K562 (cell line): Measurements from ENCODE around the gene TTC9B. TPM values are rescaled to one million over a fixed set of nuclear protein-coding genes. Genes with fewer than 3 reads are reported as not detected.

Experiments
- ATAC-seq: fragments of 200-7000 bp; cut with Tn5 transposase; 3 replicates; pipeline ENCODE4 v1.9.1; 2020; ENCODE audit warnings: moderate library complexity
- BruUV-seq: library from RNA; stranded (reverse); fragments of 400-500 nt; replicated peaks from 2 replicates; lab custom pipeline; 2021; lab: Mats Ljungman, UMichigan
- CTCF ChIA-PET: fragments of 300-600 bp; formaldehyde crosslinking; extraction: SDS; loops from one replicate; lab custom pipeline; 2021; ENCODE audit warnings: low intra/inter-chr PET ratio; lab: Yijun Ruan, JAX
- POLR2A ChIA-PET: fragments of 300-600, 350-650 bp; sonication (Branson Sonifier 250); formaldehyde crosslinking; extraction: SDS; loops from one replicate; lab custom pipeline; 2021; ENCODE audit warnings: antibody characterized with exemption, inconsistent platforms; lab: Yijun Ruan, JAX
- DNase-seq, 4 experiments: peaks; one replicate each; pipeline versions ENCODE4 v3.0.0 to v3.0.0-alpha.2; 2011 to 2018; ENCODE audit warnings: low spot score in 3 of 4, mixed read lengths in 3 of 4; ENCODE audit errors: extremely low read depth in 1 of 4
- FAIRE-seq: peaks from 2 replicates; lab custom pipeline; 2011; peaks lifted over from hg19 to GRCh38; lab: Jason Lieb, UNC
- H2AFZ ChIP-seq: 2 replicates; pipeline ENCODE4 v1.6.0; 2011; ENCODE audit warnings: low read depth, low read length, control low read depth, inconsistent platforms
- H3K27ac ChIP-seq: fragments of 200-600 bp; 3 replicates; pipeline ENCODE4 v1.8.0; 2011; ENCODE audit warnings: low read depth, mild to moderate bottlenecking, control low read depth, inconsistent platforms, low read length, moderate library complexity, mixed read lengths; ENCODE audit errors: extremely low read depth
- H3K27me3 ChIP-seq, 2 experiments: fragments of 300-600 bp in 1 of 2; 2 replicates in 1 of 2; 3 replicates in 1 of 2; pipeline versions ENCODE4 v1.6.0 to v1.8.0; 2011; ENCODE audit warnings: inconsistent platforms in 2 of 2, low read length in 2 of 2, mild to moderate bottlenecking in 1 of 2, mixed read lengths in 1 of 2, moderate library complexity in 1 of 2; ENCODE audit not compliant: control insufficient read depth in 2 of 2, insufficient read depth in 2 of 2
- H3K36me3 ChIP-seq: fragments of 300-600 bp; 3 replicates; pipeline ENCODE4 v1.8.0; 2011; ENCODE audit warnings: mild to moderate bottlenecking, low read length, inconsistent platforms; ENCODE audit not compliant: control insufficient read depth, insufficient read depth
- H3K4me1 ChIP-seq, 2 experiments: fragments of 200-600 bp in 1 of 2; replicated peaks in 1 of 2; 2 replicates in 1 of 2; 3 replicates in 1 of 2; pipeline versions ENCODE4 v1.5.1 to v1.8.0; 2011; ENCODE audit warnings: inconsistent platforms in 2 of 2, low read length in 2 of 2, mild to moderate bottlenecking in 1 of 2, mixed read lengths in 1 of 2, moderate library complexity in 1 of 2; ENCODE audit not compliant: control insufficient read depth in 2 of 2, insufficient read depth in 2 of 2
- H3K4me2 ChIP-seq: 2 replicates; pipeline ENCODE4 v1.6.1; 2011; ENCODE audit warnings: low read length, control low read depth, inconsistent platforms, mixed read lengths; ENCODE audit not compliant: insufficient read depth
- H3K4me3 ChIP-seq: fragments of 200-600 bp; sonication (generic), shearing (Covaris generic); 2 replicates; pipeline ENCODE4 v1.5.1; 2016; ENCODE audit warnings: control low read depth, inconsistent platforms
- H3K79me2 ChIP-seq: fragments of 200-600 bp; 3 replicates; pipeline ENCODE4 v1.8.0; 2011; ENCODE audit warnings: low read length, inconsistent platforms; ENCODE audit not compliant: control insufficient read depth, insufficient read depth
- H3K9ac ChIP-seq, 2 experiments: 2 replicates each; pipeline versions ENCODE4 v1.6.0 to v1.6.1; 2011; ENCODE audit warnings: low read depth in 2 of 2, low read length in 2 of 2, control low read depth in 1 of 2, inconsistent platforms in 1 of 2, mild to moderate bottlenecking in 1 of 2, mixed read lengths in 1 of 2; ENCODE audit not compliant: insufficient read depth in 1 of 2
- H3K9me1 ChIP-seq: one replicate; pipeline ENCODE4 v1.6.0; 2011; ENCODE audit warnings: inconsistent platforms, mild to moderate bottlenecking, low read length, moderate library complexity; ENCODE audit not compliant: control insufficient read depth, insufficient read depth
- H3K9me3 ChIP-seq: replicated peaks from 2 replicates; pipeline ENCODE4 v1.5.1; 2011; ENCODE audit warnings: low read depth, low read length, inconsistent platforms; ENCODE audit not compliant: control insufficient read depth, insufficient read depth
- H4K20me1 ChIP-seq: replicated peaks from 2 replicates; pipeline ENCODE4 v1.6.1; 2011; ENCODE audit warnings: low read length, inconsistent platforms, mixed read lengths; ENCODE audit not compliant: control insufficient read depth, insufficient read depth
- ARID1B ChIP-seq: fragments of 450-650 bp; IDR thresholded peaks from 2 replicates; pipeline ENCODE4 v1.6.1; 2016; ENCODE audit warnings: antibody characterized with exemption, mild to moderate bottlenecking, inconsistent platforms
- ARID3B ChIP-seq: fragments of 250-450 bp; sonication (Bioruptor Pico); IDR thresholded peaks from 2 replicates; pipeline ENCODE4 v1.4.0; 2020; ENCODE audit warnings: borderline replicate concordance
- ATF1 ChIP-seq, 2 experiments: fragments of 450-650 bp in 1 of 2; IDR thresholded peaks; 2 replicates each; pipeline ENCODE4 v1.6.1; 2016; ENCODE audit warnings: missing compliant biosample characterization in 1 of 2, missing genetic modification characterization in 1 of 2
- BMI1 ChIP-seq: fragments of 150-350 bp; IDR thresholded peaks from 2 replicates; pipeline ENCODE4 v1.6.1; 2014; ENCODE audit warnings: low read length
- CREBBP ChIP-seq: IDR thresholded peaks from one replicate; pipeline ENCODE4 v1.6.1; 2012; ENCODE audit warnings: low read depth, mild to moderate bottlenecking, control low read depth, inconsistent platforms, low read length
- EGR1 ChIP-seq: fragments of 450-650 bp; conservative IDR thresholded peaks from 2 replicates; pipeline ENCODE4 v1.6.1; 2017; ENCODE audit warnings: mild to moderate bottlenecking
- NR4A1 ChIP-seq, 2 experiments: fragments of 250-450 bp in 1 of 2; fragments of 450-650 bp in 1 of 2; sonication (Bioruptor Pico) in 1 of 2; IDR thresholded peaks; 2 replicates each; pipeline versions ENCODE4 v1.4.0 to v1.6.1; 2016 to 2020; ENCODE audit warnings: mild to moderate bottlenecking in 2 of 2, missing compliant biosample characterization in 1 of 2, missing genetic modification characterization in 1 of 2, moderate library complexity in 1 of 2
- RAD51 ChIP-seq: fragments of 450-650 bp; IDR thresholded peaks from 2 replicates; pipeline ENCODE4 v1.7.1; 2016; ENCODE audit warnings: low read depth, mild to moderate bottlenecking, borderline replicate concordance
- RFX1 ChIP-seq: fragments of 450-650 bp; IDR thresholded peaks from 2 replicates; pipeline ENCODE4 v1.6.1; 2016; ENCODE audit warnings: mild to moderate bottlenecking, moderate library complexity
- RUNX1 ChIP-seq: sonication (generic); IDR thresholded peaks from 2 replicates; pipeline ENCODE4 v1.6.1; 2016; ENCODE audit warnings: antibody characterized with exemption, low read depth
- TCF7 ChIP-seq: sonication (generic); IDR thresholded peaks from 2 replicates; pipeline ENCODE4 v1.6.1; 2016; ENCODE audit warnings: antibody characterized with exemption, borderline replicate concordance
- ZNF140 ChIP-seq: fragments of 250-450 bp; sonication (Bioruptor Pico); IDR thresholded peaks from 2 replicates; pipeline ENCODE4 v1.8.0; 2021; ENCODE audit warnings: moderate library complexity, mild to moderate bottlenecking, inconsistent platforms
- ZNF655 ChIP-seq: fragments of 250-450 bp; sonication (Bioruptor Pico); IDR thresholded peaks from 2 replicates; pipeline ENCODE4 v1.5.0; 2021
- ZNF76 ChIP-seq: fragments of 250-450 bp; sonication (Bioruptor Pico); IDR thresholded peaks from 2 replicates; pipeline ENCODE4 v1.4.0; 2020; ENCODE audit warnings: mild to moderate bottlenecking, moderate library complexity, borderline replicate concordance
- WGBS: fragments of 100-300 bp; shearing (Covaris generic); methylation state at CpG from one replicate; pipeline ENCODE4 v1.1.6; 2016; ENCODE audit warnings: low coverage, mixed read lengths; ENCODE audit not compliant: insufficient coverage; ENCODE audit errors: missing lambda C conversion rate; 5-methylcytosine and 5-hydroxymethylcytosine counted together
- in situ Hi-C: fragments of 300-500 bp; cut with MboI; formaldehyde crosslinking; loops from 4 replicates; pipeline ENCODE4 v1.15.0; 2018; ENCODE audit warnings: inconsistent platforms, mixed read lengths
- intact Hi-C: fragments of 100-400 bp; cut with micrococcal nuclease; formaldehyde crosslinking; loops from 2 replicates; pipeline ENCODE4 v1.14.2; 2022
- polyA plus RNA-seq, 8 experiments: library from polyadenylated mRNA; depleted of rRNA in 4 of 8; stranded (reverse) in 5 of 8; unstranded in 3 of 8; fragments of >200 nt; fragmentation: Nextera tagmentation in 2 of 8; fragmentation: Illumina TruSeq in 1 of 8; extraction: Ambion mirVana in 2 of 8; extraction: Trizol in 1 of 8; gene quantifications; 2 replicates each; pipeline versions ENCODE4 v1.2.1 to v1.2.3, GENCODE V29; 2011 to 2014; ENCODE audit warnings: inconsistent platforms in 1 of 8, missing spikeins in 1 of 8
- total RNA-seq, 7 experiments: library from RNA; depleted of rRNA in 6 of 7; stranded (reverse); fragments of >200 nt in 6 of 7; fragmentation: Illumina TruSeq in 2 of 7; extraction: Trizol in 2 of 7; gene quantifications; 2 replicates each; pipeline versions ENCODE4 v1.2.1 to v1.2.3, GENCODE V29; 2011 to 2021; ENCODE audit warnings: low replicate concordance in 1 of 7
- TF ChIP-seq, protein P1 (sequence below): fragments of 250-450 bp; sonication (Bioruptor Pico); IDR thresholded peaks from 2 replicates; pipeline ENCODE4 v1.8.0; 2021; ENCODE audit warnings: moderate library complexity, mild to moderate bottlenecking, inconsistent platforms
- TF ChIP-seq, protein P2 (sequence below): IDR thresholded peaks from 3 replicates; pipeline ENCODE4 v1.6.1; 2011; ENCODE audit warnings: borderline replicate concordance, mild to moderate bottlenecking; ENCODE audit not compliant: insufficient read length, insufficient read depth

The TTC9B gene
- total and polyA plus RNA-seq, 9 of the 15 experiments (the other 6 are each of a cell fraction or from before 2014, with no cell fraction given): 0.06 to 0.14 TPM; not detected in 7

DNA sequence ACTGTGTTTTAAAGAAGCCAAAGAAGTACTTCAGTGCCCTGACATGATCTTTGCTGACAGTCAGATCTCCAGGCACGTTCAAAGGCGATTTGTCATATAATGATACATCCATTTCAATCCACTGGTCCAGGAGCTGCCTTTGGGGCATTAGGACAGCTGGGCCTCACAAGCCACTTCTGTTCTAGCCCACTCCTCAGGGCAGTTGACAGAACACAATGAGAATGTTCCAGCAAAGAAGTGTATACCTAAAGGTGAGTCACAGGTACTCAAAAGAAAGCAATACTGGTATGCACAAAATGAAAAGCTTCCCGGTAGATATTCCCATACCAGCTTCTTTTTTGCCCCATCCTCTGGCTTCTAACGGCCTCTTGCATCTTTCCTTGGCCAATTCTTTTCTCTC, 39.4 kb downstream of the TTC9B start:
- WGBS: 3% methylated on average over 4 of the region's 4 CpGs
- POLR2A ChIA-PET: interaction anchor here (1.1 kb wide), 2 partner anchors 8 to 13 kb away, joined by 3 read pairs; no protein-coding TSS in a partner anchor

More for the DNA sequence above, 39.4 kb downstream of the TTC9B start:
- H3K4me1 ChIP-seq: no peaks in the 10 kb centered on the region
- intact Hi-C loops (no loop called here), in situ Hi-C loops (no loop called here)
- DNase-seq (no peak), FAIRE-seq (no peak), ATAC-seq (no peak)
- CTCF ChIA-PET: no interaction called here
- no peak overlapping the region for H3K4me3 ChIP-seq
- peaks cover 8 to 13% of the 10 kb centered on the region in 2 experiments; a peak in 4 of 5 replicates for H3K27me3 ChIP-seq
- H2AFZ ChIP-seq: no peak overlapping the region
- no peak overlapping the region for H3K9ac ChIP-seq
- BruUV-seq: no TSS peak
- H3K79me2 ChIP-seq: no peaks in the 10 kb centered on the region
- H3K27ac ChIP-seq: no peak overlapping the region
- TF ChIP-seq NR4A1 (CRISPR knock-in tag; IDR thresholded peaks at IDR 0.05) (no peak), NR4A1 (tag; IDR thresholded peaks at IDR 0.05) (no peak), ZNF655 (CRISPR knock-in tag) (no peak), RFX1 (no peak), ZNF140 (CRISPR knock-in tag) (no peak), ARID1B (no peak), CREBBP (no peak), RUNX1 (no peak), ARID3B (CRISPR knock-in tag) (no peak), ZNF76 (CRISPR knock-in tag) (no peak), EGR1 (no peak), BMI1 (no peak), ATF1 (CRISPR knock-in tag; IDR thresholded peaks at IDR 0.05) (no peak), ATF1 (tag; IDR thresholded peaks at IDR 0.05) (no peak), TCF7 (no peak), RAD51 (no peak)
- TF ChIP-seq, protein P1, sequence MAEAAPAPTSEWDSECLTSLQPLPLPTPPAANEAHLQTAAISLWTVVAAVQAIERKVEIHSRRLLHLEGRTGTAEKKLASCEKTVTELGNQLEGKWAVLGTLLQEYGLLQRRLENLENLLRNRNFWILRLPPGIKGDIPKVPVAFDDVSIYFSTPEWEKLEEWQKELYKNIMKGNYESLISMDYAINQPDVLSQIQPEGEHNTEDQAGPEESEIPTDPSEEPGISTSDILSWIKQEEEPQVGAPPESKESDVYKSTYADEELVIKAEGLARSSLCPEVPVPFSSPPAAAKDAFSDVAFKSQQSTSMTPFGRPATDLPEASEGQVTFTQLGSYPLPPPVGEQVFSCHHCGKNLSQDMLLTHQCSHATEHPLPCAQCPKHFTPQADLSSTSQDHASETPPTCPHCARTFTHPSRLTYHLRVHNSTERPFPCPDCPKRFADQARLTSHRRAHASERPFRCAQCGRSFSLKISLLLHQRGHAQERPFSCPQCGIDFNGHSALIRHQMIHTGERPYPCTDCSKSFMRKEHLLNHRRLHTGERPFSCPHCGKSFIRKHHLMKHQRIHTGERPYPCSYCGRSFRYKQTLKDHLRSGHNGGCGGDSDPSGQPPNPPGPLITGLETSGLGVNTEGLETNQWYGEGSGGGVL (CRISPR knock-in tag): no peak
- TF ChIP-seq, protein P2, sequence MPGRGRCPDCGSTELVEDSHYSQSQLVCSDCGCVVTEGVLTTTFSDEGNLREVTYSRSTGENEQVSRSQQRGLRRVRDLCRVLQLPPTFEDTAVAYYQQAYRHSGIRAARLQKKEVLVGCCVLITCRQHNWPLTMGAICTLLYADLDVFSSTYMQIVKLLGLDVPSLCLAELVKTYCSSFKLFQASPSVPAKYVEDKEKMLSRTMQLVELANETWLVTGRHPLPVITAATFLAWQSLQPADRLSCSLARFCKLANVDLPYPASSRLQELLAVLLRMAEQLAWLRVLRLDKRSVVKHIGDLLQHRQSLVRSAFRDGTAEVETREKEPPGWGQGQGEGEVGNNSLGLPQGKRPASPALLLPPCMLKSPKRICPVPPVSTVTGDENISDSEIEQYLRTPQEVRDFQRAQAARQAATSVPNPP: no peak
- no peaks in the 10 kb centered on the region for H3K9me1 ChIP-seq
- H3K36me3 ChIP-seq: no peaks in the 10 kb centered on the region
- H3K9me3 ChIP-seq: no peaks in the 10 kb centered on the region
- H4K20me1 ChIP-seq: no peaks in the 10 kb centered on the region
- H3K4me2 ChIP-seq: no peak overlapping the region
